Endothelial cell of umbilical vein (primary cell): Measurements from ENCODE around the gene RNF213. TPM values are rescaled to one million over a fixed set of nuclear protein-coding genes. Genes with fewer than 3 reads are reported as not detected.
"Not testable (repeated sequence)": the region's sequence is repeated elsewhere in the genome, so short reads cannot be mapped to it uniquely, and the experiment has no call there.

Experiments
- BruUV-seq: library from RNA; stranded (reverse); fragments of 400-500 nt; replicated peaks from 2 replicates; lab custom pipeline; 2021; lab: Mats Ljungman, UMichigan
- CTCF ChIA-PET: fragments of 300-600, 350-600 bp; sonication (Branson Sonifier 250); formaldehyde crosslinking; loops from one replicate; lab custom pipeline; 2021; ENCODE audit warnings: antibody characterized with exemption, inconsistent platforms; lab: Charles Lee
- POLR2A ChIA-PET: fragments of 300-600, 350-600 bp; sonication (Branson Sonifier 250); formaldehyde crosslinking; loops from one replicate; lab custom pipeline; 2021; ENCODE audit warnings: antibody characterized with exemption, inconsistent platforms; lab: Charles Lee
- DNase-seq: peaks from one replicate; pipeline ENCODE4 v3.0.0-alpha.2; 2011; ENCODE audit warnings: low read depth, low spot score
- FAIRE-seq: peaks from 2 replicates; lab custom pipeline; 2011; peaks lifted over from hg19 to GRCh38; lab: Jason Lieb, UNC
- H2AFZ ChIP-seq: 2 replicates; pipeline ENCODE4 v1.6.0; 2012; ENCODE audit warnings: low read depth, low read length, control low read depth, inconsistent platforms
- H3K27ac ChIP-seq: 2 replicates; pipeline ENCODE4 v1.5.1; 2011; ENCODE audit warnings: low read depth, mild to moderate bottlenecking, control low read depth, low read length, moderate library complexity; ENCODE audit not compliant: insufficient read depth
- H3K27me3 ChIP-seq, 2 experiments: 2 replicates each; pipeline versions ENCODE4 v1.6.0 to v1.6.1; 2011; ENCODE audit warnings: low read length in 2 of 2, mixed read lengths in 1 of 2; ENCODE audit not compliant: control insufficient read depth in 2 of 2, insufficient read depth in 2 of 2
- H3K36me3 ChIP-seq, 2 experiments: 2 replicates in 1 of 2; 3 replicates in 1 of 2; pipeline ENCODE4 v1.5.1; 2011; ENCODE audit warnings: low read length in 2 of 2, mild to moderate bottlenecking in 1 of 2, moderate library complexity in 1 of 2; ENCODE audit not compliant: control insufficient read depth in 2 of 2, insufficient read depth in 2 of 2; ENCODE audit errors: extremely low read depth in 1 of 2
- H3K4me1 ChIP-seq: 3 replicates; pipeline ENCODE4 v1.5.1; 2011; ENCODE audit warnings: mild to moderate bottlenecking, low read length; ENCODE audit not compliant: control insufficient read depth, insufficient read depth; ENCODE audit errors: extremely low read depth
- H3K4me2 ChIP-seq: 2 replicates; pipeline ENCODE4 v1.6.1; 2011; ENCODE audit warnings: low read length, control low read depth, mixed read lengths; ENCODE audit not compliant: insufficient read depth
- H3K4me3 ChIP-seq, 3 experiments: fragments of 200-600 bp in 1 of 3; sonication (generic), shearing (Covaris generic) in 1 of 3; replicated peaks in 1 of 3; 2 replicates each; pipeline ENCODE4 v1.5.1; 2011 to 2016; ENCODE audit warnings: control low read depth in 3 of 3, low read length in 3 of 3, mild to moderate bottlenecking in 2 of 3, inconsistent platforms in 1 of 3, low read depth in 1 of 3, moderate library complexity in 1 of 3; ENCODE audit not compliant: insufficient read depth in 1 of 3
- H3K79me2 ChIP-seq: 2 replicates; pipeline ENCODE4 v1.6.0; 2012; ENCODE audit warnings: low read length, inconsistent platforms; ENCODE audit not compliant: control insufficient read depth, insufficient read depth
- H3K9ac ChIP-seq: replicated peaks from 2 replicates; pipeline ENCODE3; 2011; ENCODE audit warnings: low read length, control low read depth; ENCODE audit not compliant: insufficient read depth; ENCODE audit errors: extremely low read depth
- H3K9me1 ChIP-seq: replicated peaks from 3 replicates; pipeline ENCODE4 v1.6.0; 2011; ENCODE audit warnings: mild to moderate bottlenecking, low read length; ENCODE audit not compliant: control insufficient read depth, insufficient read depth; ENCODE audit errors: extremely low read depth
- H3K9me3 ChIP-seq: replicated peaks from 2 replicates; pipeline ENCODE4 v1.5.1; 2012; ENCODE audit warnings: low read length, inconsistent platforms; ENCODE audit not compliant: control insufficient read depth, insufficient read depth
- H4K20me1 ChIP-seq: replicated peaks from 2 replicates; pipeline ENCODE3; 2011; ENCODE audit warnings: mild to moderate bottlenecking, low read length; ENCODE audit not compliant: control insufficient read depth, insufficient read depth; ENCODE audit errors: extremely low read depth
- CTCF ChIP-seq, 2 donors: IDR thresholded peaks; 1 replicate in 1 of 2; 2 replicates in 1 of 2; pipeline ENCODE4 v1.5.1; 2011; ENCODE audit warnings: low read length in 2 of 2, mild to moderate bottlenecking in 2 of 2, moderate library complexity in 2 of 2, control low read depth in 1 of 2, inconsistent platforms in 1 of 2, low read depth in 1 of 2; ENCODE audit not compliant: insufficient read depth in 1 of 2; ENCODE audit errors: extremely low read depth in 1 of 2
- EZH2 ChIP-seq: IDR thresholded peaks from 2 replicates; pipeline ENCODE4 v1.6.1; 2012; ENCODE audit warnings: borderline replicate concordance, low read depth, mild to moderate bottlenecking, moderate library complexity, low read length, inconsistent platforms; ENCODE audit not compliant: severe bottlenecking
- GATA2 ChIP-seq: IDR thresholded peaks from 2 replicates; pipeline ENCODE4 v1.7.0; 2011; ENCODE audit warnings: low read depth, mild to moderate bottlenecking, moderate library complexity, mixed read lengths, low read length; ENCODE audit not compliant: insufficient read length, insufficient read depth
- POLR2A ChIP-seq: IDR thresholded peaks from 2 replicates; pipeline ENCODE4 v1.6.1; 2012; ENCODE audit warnings: low read depth, mild to moderate bottlenecking, control low read depth, low read length
- dilution Hi-C: fragments of 300-500 bp; cut with MboI; formaldehyde crosslinking; loops from one replicate; pipeline ENCODE4 v1.15.0; 2019; ENCODE audit warnings: low sequenced_read_pairs; ENCODE audit not compliant: extremely low pct_ligation_motif_present
- intact Hi-C: fragments of 100-400 bp; cut with micrococcal nuclease; formaldehyde crosslinking; loops from one replicate; pipeline ENCODE4 v1.10.0; 2022
- polyA plus RNA-seq, 4 experiments: library from polyadenylated mRNA; depleted of rRNA in 3 of 4; stranded (reverse) in 3 of 4; unstranded in 1 of 4; fragments of >200 nt; gene quantifications; 2 replicates each; pipeline versions ENCODE4 v1.2.1 to v1.2.3, GENCODE V29; 2011 to 2012; ENCODE audit warnings: missing spikeins in 1 of 4
- total RNA-seq: library from RNA; stranded (reverse); gene quantifications from 2 replicates; pipeline ENCODE4 v1.2.3, GENCODE V29; 2021

RNF213 gene
- total and polyA plus RNA-seq, 2 donors (not counting 3 experiments of a cell fraction or from before 2014, with no cell fraction given): 36.5 to 116 TPM

- FAIRE-seq (no peak), DNase-seq (no peak)
- ChIA-PET CTCF (no interaction called here), POLR2A (no interaction called here)
- no peak overlapping the region for H3K27ac ChIP-seq
- TF ChIP-seq CTCF (IDR thresholded peaks at IDR 0.05; ENCODE audit: extremely low read depth in 1 of 2, insufficient read depth in 1 of 2, low read depth in 1 of 2, low read length in 2 of 2): no peak
- no peak for TF ChIP-seq GATA2
- no peak for TF ChIP-seq POLR2A
- TF ChIP-seq EZH2: no peak
- H3K4me1 ChIP-seq: peaks cover 20% of the 10 kb centered on the region
- no peaks in the 10 kb centered on the region for H3K9me1 ChIP-seq
- H3K4me3 ChIP-seq: no peak overlapping the region
- intact Hi-C loops: no loop called here
- no peaks in the 10 kb centered on the region for H3K27me3 ChIP-seq
- H4K20me1 ChIP-seq: no peaks in the 10 kb centered on the region
- H3K79me2 ChIP-seq: peaks cover 2% of the 10 kb centered on the region
- dilution Hi-C loops: no loop called here
- no peak overlapping the region for H3K4me2 ChIP-seq
- H3K9me3 ChIP-seq: no peaks in the 10 kb centered on the region
- H3K36me3 ChIP-seq: peaks cover 0 to 9% of the 10 kb centered on the region in 2 experiments
- H2AFZ ChIP-seq: no peak overlapping the region
- BruUV-seq: no TSS peak
- no peak overlapping the region for H3K9ac ChIP-seq
These were observed 14.3 kb downstream of the RNF213 start for GRCh38 chr17:80274871-80275449.

- dilution Hi-C loops, H3K9me3 ChIP-seq, H3K4me3 ChIP-seq, H3K9ac ChIP-seq, H3K79me2 ChIP-seq, POLR2A ChIA-PET, intact Hi-C loops, H2AFZ ChIP-seq, H3K4me2 ChIP-seq, H3K27me3 ChIP-seq, BruUV-seq, FAIRE-seq, H4K20me1 ChIP-seq, H3K9me1 ChIP-seq, H3K27ac ChIP-seq, CTCF ChIA-PET, DNase-seq, H3K36me3 ChIP-seq: not testable (repeated sequence)
- peaks cover 20% of the 10 kb centered on the region for H3K4me1 ChIP-seq
These were observed 15.2 kb downstream of the RNF213 start for GRCh38 chr17:80275857-80276256.
